ENCODE results near the gene FURIN.
"Not testable (repeated sequence)": the region's sequence is repeated elsewhere in the genome, so short reads cannot be mapped to it uniquely, and the experiment has no call there.

Gene FURIN

DNA sequence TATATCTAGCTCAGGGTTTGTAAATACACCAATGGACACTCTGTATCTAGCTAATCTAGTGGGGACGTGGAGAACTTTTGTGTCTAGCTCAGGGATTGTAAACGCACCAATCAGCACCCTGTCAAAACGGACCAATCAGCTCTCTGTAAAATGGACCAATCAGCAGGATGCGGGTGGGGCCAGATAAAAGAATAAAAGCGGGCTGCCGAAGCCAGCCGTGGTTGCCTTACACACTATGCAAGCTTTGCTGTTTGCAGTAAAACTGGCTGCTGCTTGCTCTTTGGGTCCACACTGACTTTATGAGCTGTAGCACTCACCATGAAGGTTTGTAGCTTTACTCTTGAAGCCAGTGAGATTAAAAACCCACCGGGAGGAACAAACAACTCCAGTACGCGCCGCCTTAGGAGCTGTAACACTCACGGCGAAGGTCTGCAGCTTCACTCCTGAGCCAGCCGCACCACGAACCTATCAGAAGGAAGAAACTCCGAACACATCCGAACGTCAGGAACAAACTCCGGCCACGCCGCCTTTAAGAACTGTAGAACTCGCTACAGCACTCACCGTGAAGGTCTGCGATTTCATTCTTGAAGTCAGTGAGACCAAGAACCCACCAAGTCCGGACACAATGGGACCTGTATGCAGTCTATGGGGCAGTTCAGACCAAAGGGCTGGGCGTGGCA is 42.0 kb upstream of the FURIN start:
- H3K27me3 Mint-ChIP-seq (ENCODE audit: low read depth): peaks cover 14% of the 10 kb centered on the region
- not testable (repeated sequence) for H3K9me3 Mint-ChIP-seq; H3K27ac Mint-ChIP-seq; H3K4me3 Mint-ChIP-seq; H3K36me3 Mint-ChIP-seq (ENCODE audit: low read depth); H3K4me1 Mint-ChIP-seq

GRCh38 chr15:90826886-90827435 is 41.4 kb upstream of the FURIN start:
- Mint-ChIP-seq H3K4me3 (no peak overlapping the region), H3K4me1 (no peaks in the 10 kb centered on the region), H3K36me3 (ENCODE audit: low read depth) (no peaks in the 10 kb centered on the region), H3K27me3 (ENCODE audit: low read depth) (peaks cover 14% of the 10 kb centered on the region), H3K9me3 (no peaks in the 10 kb centered on the region), H3K27ac (no peak overlapping the region)
- TF ChIP-seq, protein P1, sequence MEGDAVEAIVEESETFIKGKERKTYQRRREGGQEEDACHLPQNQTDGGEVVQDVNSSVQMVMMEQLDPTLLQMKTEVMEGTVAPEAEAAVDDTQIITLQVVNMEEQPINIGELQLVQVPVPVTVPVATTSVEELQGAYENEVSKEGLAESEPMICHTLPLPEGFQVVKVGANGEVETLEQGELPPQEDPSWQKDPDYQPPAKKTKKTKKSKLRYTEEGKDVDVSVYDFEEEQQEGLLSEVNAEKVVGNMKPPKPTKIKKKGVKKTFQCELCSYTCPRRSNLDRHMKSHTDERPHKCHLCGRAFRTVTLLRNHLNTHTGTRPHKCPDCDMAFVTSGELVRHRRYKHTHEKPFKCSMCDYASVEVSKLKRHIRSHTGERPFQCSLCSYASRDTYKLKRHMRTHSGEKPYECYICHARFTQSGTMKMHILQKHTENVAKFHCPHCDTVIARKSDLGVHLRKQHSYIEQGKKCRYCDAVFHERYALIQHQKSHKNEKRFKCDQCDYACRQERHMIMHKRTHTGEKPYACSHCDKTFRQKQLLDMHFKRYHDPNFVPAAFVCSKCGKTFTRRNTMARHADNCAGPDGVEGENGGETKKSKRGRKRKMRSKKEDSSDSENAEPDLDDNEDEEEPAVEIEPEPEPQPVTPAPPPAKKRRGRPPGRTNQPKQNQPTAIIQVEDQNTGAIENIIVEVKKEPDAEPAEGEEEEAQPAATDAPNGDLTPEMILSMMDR (IDR thresholded peaks at IDR 0.05; ENCODE audit: unreplicated experiment in 3 of 3): no peak

GRCh38 chr15:90828111-90828510 is 40.3 kb upstream of the FURIN start:
- peaks cover 10% of the 10 kb centered on the region for H3K27me3 Mint-ChIP-seq (ENCODE audit: low read depth)
- TF ChIP-seq, protein P1 (IDR thresholded peaks at IDR 0.05; ENCODE audit: unreplicated experiment in 3 of 3): no peak
- no peak overlapping the region for H3K4me3 Mint-ChIP-seq
- no peaks in the 10 kb centered on the region for H3K36me3 Mint-ChIP-seq (ENCODE audit: low read depth)
- H3K4me1 Mint-ChIP-seq: no peaks in the 10 kb centered on the region
- no peaks in the 10 kb centered on the region for H3K9me3 Mint-ChIP-seq
- no peak overlapping the region for H3K27ac Mint-ChIP-seq

- Mint-ChIP-seq H3K27ac (no peak overlapping the region), H3K9me3 (no peaks in the 10 kb centered on the region), H3K4me3 (no peak overlapping the region), H3K4me1 (no peaks in the 10 kb centered on the region), H3K36me3 (ENCODE audit: low read depth) (no peaks in the 10 kb centered on the region), H3K27me3 (ENCODE audit: low read depth) (peaks cover 10% of the 10 kb centered on the region)
- TF ChIP-seq, protein P1 (IDR thresholded peaks at IDR 0.05; ENCODE audit: unreplicated experiment in 3 of 3): no peak
Measured at GRCh38 chr15:90829126-90829525, 39.3 kb upstream of the FURIN start.

GRCh38 chr15:90829942-90830440 is 38.4 kb upstream of the FURIN start:
- no peaks in the 10 kb centered on the region for H3K9me3 Mint-ChIP-seq
- no peak overlapping the region for H3K4me3 Mint-ChIP-seq
- peaks cover 10% of the 10 kb centered on the region for H3K27me3 Mint-ChIP-seq (ENCODE audit: low read depth)
- TF ChIP-seq, protein P1 (IDR thresholded peaks at IDR 0.05; ENCODE audit: unreplicated experiment in 3 of 3): no peak
- H3K36me3 Mint-ChIP-seq (ENCODE audit: low read depth): no peaks in the 10 kb centered on the region
- no peaks in the 10 kb centered on the region for H3K4me1 Mint-ChIP-seq
- no peak overlapping the region for H3K27ac Mint-ChIP-seq

DNA sequence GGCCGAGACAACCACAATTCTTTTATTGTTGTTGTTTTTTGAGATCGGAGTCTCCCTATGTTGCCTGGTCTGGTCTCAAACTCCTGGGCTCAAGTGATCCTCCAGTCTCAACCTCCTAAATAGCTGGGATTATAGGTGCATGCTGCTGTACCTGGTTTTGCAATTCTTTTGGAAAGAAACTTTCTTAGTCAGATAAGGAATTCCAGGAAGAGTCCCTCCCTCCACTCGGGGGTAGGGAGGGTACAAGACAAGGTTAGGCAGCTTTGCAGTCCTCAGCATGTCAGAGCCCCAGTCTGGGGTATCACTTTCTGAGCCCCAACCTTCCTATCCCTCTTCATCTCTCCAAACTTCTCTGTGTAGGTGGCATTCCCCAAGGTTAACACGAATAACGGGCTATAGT is 33.8 kb upstream of the FURIN start:
- no peaks in the 10 kb centered on the region for H3K4me1 Mint-ChIP-seq

More for the DNA sequence above, 33.8 kb upstream of the FURIN start:
- Mint-ChIP-seq H3K9me3 (no peaks in the 10 kb centered on the region), H3K27me3 (ENCODE audit: low read depth) (peaks cover 4% of the 10 kb centered on the region), H3K4me3 (no peak overlapping the region), H3K27ac (no peak overlapping the region), H3K36me3 (ENCODE audit: low read depth) (no peaks in the 10 kb centered on the region)
- TF ChIP-seq, protein P1 (IDR thresholded peaks at IDR 0.05; ENCODE audit: unreplicated experiment in 3 of 3): no peak

Data from nephron (organoid).